Spleen (tissue), 11 donors: ENCODE data around the gene ZFC3H1. TPM values are rescaled to one million over a fixed set of nuclear protein-coding genes. Genes with fewer than 3 reads are reported as not detected.

Source experiments
- DNase-seq: peaks from one replicate; pipeline ENCODE4 v3.0.0-alpha.2; 2020
- H3K27ac ChIP-seq, 8 donors: fragments of 200-600 bp; sonication (generic) in 7 of 8; 1 replicate in 4 of 8; 2 replicates in 4 of 8; pipeline versions ENCODE4 v1.5.0 to v1.8.0; 2016 to 2021; ENCODE audit warnings: inconsistent platforms in 4 of 8, mild to moderate bottlenecking in 4 of 8, moderate library complexity in 1 of 8
- H3K27me3 ChIP-seq, 7 donors: fragments of 200-600 bp; sonication (generic) in 6 of 7; replicated peaks in 1 of 7; 1 replicate in 4 of 7; 2 replicates in 3 of 7; pipeline versions ENCODE4 v1.5.0 to v1.8.0; 2016 to 2021; ENCODE audit warnings: inconsistent platforms in 3 of 7, mild to moderate bottlenecking in 1 of 7
- H3K36me3 ChIP-seq, 6 donors: fragments of 200-600 bp; sonication (generic) in 5 of 6; 1 replicate in 4 of 6; 2 replicates in 2 of 6; pipeline versions ENCODE4 v1.5.0 to v1.8.0; 2016 to 2021; ENCODE audit warnings: inconsistent platforms in 2 of 6
- H3K4me1 ChIP-seq, 6 donors: fragments of 200-600 bp; sonication (generic) in 5 of 6; 1 replicate in 3 of 6; 2 replicates in 3 of 6; pipeline versions ENCODE4 v1.5.0 to v1.8.0; 2016 to 2021; ENCODE audit warnings: inconsistent platforms in 3 of 6
- H3K4me3 ChIP-seq, 8 donors: fragments of 200-600 bp; sonication (generic) in 7 of 8; 1 replicate in 4 of 8; 2 replicates in 4 of 8; pipeline versions ENCODE4 v1.5.0 to v1.8.0; 2016 to 2021; ENCODE audit warnings: inconsistent platforms in 4 of 8, mild to moderate bottlenecking in 4 of 8, moderate library complexity in 2 of 8
- H3K9me3 ChIP-seq, 8 donors: fragments of 200-600 bp; sonication (generic) in 7 of 8; 1 replicate in 4 of 8; 2 replicates in 4 of 8; pipeline versions ENCODE4 v1.5.0 to v1.8.0; 2016 to 2021; ENCODE audit warnings: inconsistent platforms in 4 of 8
- CTCF ChIP-seq, 11 experiments: fragments of 200-600 bp in 7 of 11; fragments of 450-650 bp in 4 of 11; sonication (generic) in 4 of 11; IDR thresholded peaks in 8 of 11; conservative IDR thresholded peaks in 3 of 11; 1 replicate in 7 of 11; 2 replicates in 4 of 11; pipeline versions ENCODE4 v1.4.0 to v1.8.0; 2016 to 2021; ENCODE audit warnings: antibody characterized with exemption in 11 of 11, inconsistent platforms in 4 of 11, mild to moderate bottlenecking in 1 of 11
- POLR2A ChIP-seq, 3 donors: fragments of 450-650 bp; IDR thresholded peaks; one replicate each; pipeline ENCODE4 v1.5.1; 2017; ENCODE audit warnings: antibody characterized with exemption in 3 of 3, mild to moderate bottlenecking in 1 of 3
- POLR2AphosphoS5 ChIP-seq, 3 donors: sonication (generic); formaldehyde crosslinking; IDR thresholded peaks; one replicate each; pipeline ENCODE4 v1.5.1; 2017; ENCODE audit warnings: antibody characterized with exemption in 3 of 3
- WGBS, 5 donors: extraction: QIAGEN DNeasy Blood & Tissue Kit in 3 of 5; methylation state at CpG; one replicate each; pipeline versions ENCODE4 v1.1.5 to v1.1.7; 2013 to 2018; 5-methylcytosine and 5-hydroxymethylcytosine counted together
- intact Hi-C: fragments of 100-400 bp; cut with DNase I; formaldehyde crosslinking; loops from one replicate; pipeline ENCODE4 v1.15.0; 2023; ENCODE audit warnings: low total_unique reads
- polyA plus RNA-seq, 3 donors: library from polyadenylated mRNA; stranded (reverse); fragments of 200-250 nt; gene quantifications; one replicate each; pipeline ENCODE4 v1.2.1, GENCODE V29; 2013
- total RNA-seq, 7 donors: library from RNA; depleted of rRNA in 3 of 7; stranded (reverse); fragments of >200 nt in 3 of 7; fragmentation: NEBNext Ultra II Directional in 4 of 7; extraction: Animal tissue kit (Norgen Biotek cat#: 25700) in 4 of 7; gene quantifications; one replicate each; pipeline versions ENCODE4 v1.1.0 to v1.2.1, GENCODE V29; 2016 to 2021
- donor health status: healthy with polysubstance abuse.
- donor health status: DM: no; HTN: no; CAD: no; lungs with moderate emphysema.
- donor health status: DM: no; HTN: no; CAD: no.
- donor health status: Bipolar disorder and iron deficiency.
- donor health status: healthy.
- donor health status: DM: no; HTN: no; CAD: no.
- donor health status: DM: yes; HTN: yes; CAD: no.

The ZFC3H1 gene
- total and polyA plus RNA-seq, 10 donors = 21.4 to 139 (median 77.8) TPM

- Histone ChIP-seq H3K9me3 (peaks cover 0 to 14% (median 4%) of the 10 kb centered on the region in 8 donors), H3K4me3 (no peak overlapping the region), H3K27ac (no peak overlapping the region), H3K4me1 (peaks cover 28 to 87% (median 57%) of the 10 kb centered on the region in 6 donors), H3K27me3 (no peaks in the 10 kb centered on the region), H3K36me3 (peaks cover 0 to 97% (median 43%) of the 10 kb centered on the region in 6 donors)
- intact Hi-C loops = no loop called here
- WGBS, 5 donors = 79 to 90% (median 88%) methylated on average over 3 of the region's 3 CpGs
- TF ChIP-seq POLR2A (IDR thresholded peaks at IDR 0.05) (no peak), POLR2AphosphoS5 (IDR thresholded peaks at IDR 0.05) (no peak), CTCF (IDR thresholded peaks at IDR 0.05 in 8 of 11, conservative IDR thresholded peaks at IDR 0.05 in 3 of 11) (no peak)
- DNase-seq = no peak
Observed at GRCh38 chr12:71656740-71657139, 6.9 kb downstream of the ZFC3H1 start.

- no peak overlapping the region for H3K27ac ChIP-seq
- no peak overlapping the region for H3K4me3 ChIP-seq
- H3K36me3 ChIP-seq = peaks cover 0 to 99% (median 45%) of the 10 kb centered on the region in 6 donors
- TF ChIP-seq POLR2AphosphoS5 (IDR thresholded peaks at IDR 0.05) = no peak
- no peak for TF ChIP-seq POLR2A (IDR thresholded peaks at IDR 0.05)
- TF ChIP-seq CTCF (IDR thresholded peaks at IDR 0.05 in 8 of 11, conservative IDR thresholded peaks at IDR 0.05 in 3 of 11) = no peak
- no peaks in the 10 kb centered on the region for H3K27me3 ChIP-seq
- WGBS, 5 donors = 86 to 100% (median 94%) methylated on average over 1 of the region's 1 CpG
- peaks cover 0 to 14% (median 4%) of the 10 kb centered on the region in 8 donors for H3K9me3 ChIP-seq
- intact Hi-C loops = no loop called here
- H3K4me1 ChIP-seq = peaks cover 20 to 87% (median 56%) of the 10 kb centered on the region in 6 donors
- DNase-seq = no peak
Observed at GRCh38 chr12:71655907-71656306, 7.7 kb downstream of the ZFC3H1 start.

GRCh38 chr12:71655495-71655894 lies 8.2 kb downstream of the ZFC3H1 start:
- H3K9me3 ChIP-seq = peaks cover 0 to 14% (median 4%) of the 10 kb centered on the region in 8 donors
- no peak overlapping the region for H3K27ac ChIP-seq
- no peak for DNase-seq
- no peak for TF ChIP-seq POLR2AphosphoS5 (IDR thresholded peaks at IDR 0.05)
- TF ChIP-seq POLR2A (IDR thresholded peaks at IDR 0.05) = no peak
- TF ChIP-seq CTCF (IDR thresholded peaks at IDR 0.05 in 8 of 11, conservative IDR thresholded peaks at IDR 0.05 in 3 of 11) = no peak
- WGBS, 5 donors = 36 to 54% (median 42%) methylated on average over 1 of the region's 1 CpG
- peaks cover 18 to 87% (median 56%) of the 10 kb centered on the region in 6 donors for H3K4me1 ChIP-seq
- intact Hi-C loops = no loop called here
- no peaks in the 10 kb centered on the region for H3K27me3 ChIP-seq
- H3K4me3 ChIP-seq = no peak overlapping the region
- peaks cover 0 to 98% (median 46%) of the 10 kb centered on the region in 6 donors for H3K36me3 ChIP-seq

GRCh38 chr12:71654200-71654599 lies 9.4 kb downstream of the ZFC3H1 start:
- H3K4me3 ChIP-seq = no peak overlapping the region
- TF ChIP-seq POLR2AphosphoS5 (IDR thresholded peaks at IDR 0.05) (no peak), POLR2A (IDR thresholded peaks at IDR 0.05) (no peak), CTCF (IDR thresholded peaks at IDR 0.05 in 8 of 11, conservative IDR thresholded peaks at IDR 0.05 in 3 of 11) (no peak)
- H3K4me1 ChIP-seq = peaks cover 18 to 85% (median 55%) of the 10 kb centered on the region in 6 donors
- H3K27ac ChIP-seq = no peak overlapping the region
- intact Hi-C loops = no loop called here
- peaks cover 0 to 14% (median 4%) of the 10 kb centered on the region in 8 donors for H3K9me3 ChIP-seq
- WGBS, 5 donors = 77 to 99% (median 80%) methylated on average over 3 of the region's 3 CpGs
- DNase-seq = no peak
- no peaks in the 10 kb centered on the region for H3K27me3 ChIP-seq
- H3K36me3 ChIP-seq = peaks cover 0 to 96% (median 40%) of the 10 kb centered on the region in 6 donors
